Hepatocyte (in vitro differentiated cells): ENCODE results near the gene C15orf39. TPM values are rescaled to one million over a fixed set of nuclear protein-coding genes. Genes with fewer than 3 reads are reported as not detected.

Experiments
- DNase-seq: peaks from one replicate; pipeline ENCODE4 v3.0.0-alpha.2; 2016; ENCODE audit warnings: low spot score
- H2AFZ ChIP-seq: fragments of 200-600 bp; sonication (generic); 2 replicates; pipeline ENCODE4 v1.6.0; 2016; ENCODE audit warnings: antibody characterized with exemption, mild to moderate bottlenecking
- H3K27ac ChIP-seq: fragments of 200-600 bp; sonication (generic); 2 replicates; pipeline ENCODE4 v1.5.1; 2016; ENCODE audit warnings: mild to moderate bottlenecking
- H3K27me3 ChIP-seq: fragments of 200-600 bp; sonication (generic); 2 replicates; pipeline ENCODE4 v1.6.1; 2016
- H3K36me3 ChIP-seq: fragments of 200-600 bp; sonication (generic); replicated peaks from 2 replicates; pipeline ENCODE4 v1.5.1; 2016; ENCODE audit warnings: low read depth; ENCODE audit not compliant: insufficient read depth
- H3K4me1 ChIP-seq: fragments of 200-600 bp; sonication (generic); 2 replicates; pipeline ENCODE4 v1.5.1; 2016; ENCODE audit warnings: mild to moderate bottlenecking, moderate library complexity; ENCODE audit not compliant: insufficient read depth
- H3K4me2 ChIP-seq: fragments of 200-600 bp; sonication (generic); 2 replicates; pipeline ENCODE4 v1.6.0; 2016
- H3K4me3 ChIP-seq: fragments of 200-600 bp; sonication (generic); 2 replicates; pipeline ENCODE4 v1.5.1; 2016; ENCODE audit warnings: mild to moderate bottlenecking
- H3K79me2 ChIP-seq: fragments of 200-600 bp; sonication (generic); 2 replicates; pipeline ENCODE4 v1.6.0; 2017; ENCODE audit warnings: mild to moderate bottlenecking
- H3K9me2 ChIP-seq: fragments of 200-600 bp; sonication (generic); replicated peaks from 2 replicates; pipeline ENCODE4 v1.6.0; 2017; ENCODE audit warnings: mild to moderate bottlenecking; ENCODE audit not compliant: insufficient read depth
- H3K9me3 ChIP-seq: fragments of 200-600 bp; sonication (generic); 2 replicates; pipeline ENCODE4 v1.5.1; 2016; ENCODE audit warnings: low read depth, mild to moderate bottlenecking
- H4K20me1 ChIP-seq: fragments of 200-600 bp; sonication (generic); 2 replicates; pipeline ENCODE4 v1.6.0; 2016; ENCODE audit warnings: mild to moderate bottlenecking; ENCODE audit not compliant: insufficient read depth, poor library complexity, severe bottlenecking
- EZH2 ChIP-seq: fragments of 200-600 bp; sonication (generic); IDR thresholded peaks from 2 replicates; pipeline ENCODE4 v1.6.1; 2016; ENCODE audit warnings: antibody characterized with exemption, mild to moderate bottlenecking, borderline replicate concordance
- EZH2phosphoT487 ChIP-seq: fragments of 200-600 bp; sonication (generic); IDR thresholded peaks from one replicate; pipeline ENCODE4 v1.6.1; 2018; ENCODE audit warnings: antibody characterized with exemption, mild to moderate bottlenecking, low read depth, moderate library complexity; ENCODE audit not compliant: unreplicated experiment, severe bottlenecking
- WGBS: methylation state at CpG from one replicate; pipeline ENCODE4 v1.1.6; 2016; ENCODE audit warnings: low lambda C conversion rate; ENCODE audit errors: missing lambda C conversion rate; 5-methylcytosine and 5-hydroxymethylcytosine counted together
- polyA plus RNA-seq: library from polyadenylated mRNA; unstranded; fragments of >200 nt; fragmentation: Nextera tagmentation; extraction: Ambion mirVana; gene quantifications from 2 replicates; pipeline ENCODE4 v1.2.1, GENCODE V29; 2016
- total RNA-seq: library from RNA; depleted of rRNA; stranded (reverse); fragments of >200 nt; gene quantifications from 2 replicates; pipeline ENCODE4 v1.2.3, GENCODE V29; 2014
- TF ChIP-seq, protein P1 (sequence below): fragments of 200-600 bp; sonication (generic); IDR thresholded peaks from 2 replicates; pipeline ENCODE4 v1.5.1; 2016; ENCODE audit warnings: antibody characterized with exemption, mild to moderate bottlenecking; ENCODE audit not compliant: poor library complexity

Gene C15orf39
- total and polyA plus RNA-seq, 2 experiments from 2014 or later, result 15.3 to 18.3 TPM

DNA sequence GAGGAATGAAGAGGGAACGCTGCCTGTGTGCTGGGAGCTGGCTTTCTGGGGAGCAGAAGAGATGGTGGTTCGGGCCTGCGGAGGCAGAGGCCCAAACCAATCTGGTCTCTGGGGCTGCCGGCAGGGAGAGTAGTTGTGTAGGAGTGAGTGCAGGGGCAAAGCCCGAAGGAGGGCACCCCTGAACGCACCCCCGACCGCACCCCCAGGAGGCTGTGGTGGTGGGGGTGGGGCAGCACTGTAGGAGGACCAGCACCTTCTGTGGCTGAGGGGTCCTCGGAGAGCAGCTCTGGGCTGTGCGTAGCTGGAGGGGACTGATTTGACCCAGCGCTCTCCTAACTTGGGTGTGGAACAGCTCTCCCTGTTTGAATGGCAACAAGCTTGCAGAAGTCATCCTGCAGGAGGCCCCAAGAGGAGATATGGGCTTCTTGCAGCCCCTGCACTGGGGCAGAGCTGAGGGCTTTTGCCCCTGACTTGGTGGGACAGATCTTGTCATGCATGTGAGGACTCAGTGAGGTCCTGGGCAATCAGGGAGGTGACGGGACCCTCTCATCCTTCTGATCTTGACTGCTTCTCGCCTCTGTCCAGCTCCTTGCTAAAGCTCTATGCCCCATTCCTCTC lies 26.1 kb downstream of the C15orf39 start:
- no peaks in the 10 kb centered on the region for H3K9me3 ChIP-seq
- H3K9me2 ChIP-seq, result no peaks in the 10 kb centered on the region
- H4K20me1 ChIP-seq, result no peaks in the 10 kb centered on the region
- no peaks in the 10 kb centered on the region for H3K79me2 ChIP-seq
- WGBS, result 95% methylated on average over 10 of the region's 13 CpGs
- TF ChIP-seq, protein P1, sequence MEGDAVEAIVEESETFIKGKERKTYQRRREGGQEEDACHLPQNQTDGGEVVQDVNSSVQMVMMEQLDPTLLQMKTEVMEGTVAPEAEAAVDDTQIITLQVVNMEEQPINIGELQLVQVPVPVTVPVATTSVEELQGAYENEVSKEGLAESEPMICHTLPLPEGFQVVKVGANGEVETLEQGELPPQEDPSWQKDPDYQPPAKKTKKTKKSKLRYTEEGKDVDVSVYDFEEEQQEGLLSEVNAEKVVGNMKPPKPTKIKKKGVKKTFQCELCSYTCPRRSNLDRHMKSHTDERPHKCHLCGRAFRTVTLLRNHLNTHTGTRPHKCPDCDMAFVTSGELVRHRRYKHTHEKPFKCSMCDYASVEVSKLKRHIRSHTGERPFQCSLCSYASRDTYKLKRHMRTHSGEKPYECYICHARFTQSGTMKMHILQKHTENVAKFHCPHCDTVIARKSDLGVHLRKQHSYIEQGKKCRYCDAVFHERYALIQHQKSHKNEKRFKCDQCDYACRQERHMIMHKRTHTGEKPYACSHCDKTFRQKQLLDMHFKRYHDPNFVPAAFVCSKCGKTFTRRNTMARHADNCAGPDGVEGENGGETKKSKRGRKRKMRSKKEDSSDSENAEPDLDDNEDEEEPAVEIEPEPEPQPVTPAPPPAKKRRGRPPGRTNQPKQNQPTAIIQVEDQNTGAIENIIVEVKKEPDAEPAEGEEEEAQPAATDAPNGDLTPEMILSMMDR, result no peak
- TF ChIP-seq EZH2, result no peak
- TF ChIP-seq EZH2phosphoT487, result no peak
- no peak overlapping the region for H2AFZ ChIP-seq
- no peaks in the 10 kb centered on the region for H3K4me1 ChIP-seq
- H3K36me3 ChIP-seq, result no peaks in the 10 kb centered on the region
- H3K27me3 ChIP-seq, result no peaks in the 10 kb centered on the region
- no peak overlapping the region for H3K4me3 ChIP-seq
- no peak overlapping the region for H3K4me2 ChIP-seq
- H3K27ac ChIP-seq, result no peak overlapping the region
- no peak for DNase-seq

DNA sequence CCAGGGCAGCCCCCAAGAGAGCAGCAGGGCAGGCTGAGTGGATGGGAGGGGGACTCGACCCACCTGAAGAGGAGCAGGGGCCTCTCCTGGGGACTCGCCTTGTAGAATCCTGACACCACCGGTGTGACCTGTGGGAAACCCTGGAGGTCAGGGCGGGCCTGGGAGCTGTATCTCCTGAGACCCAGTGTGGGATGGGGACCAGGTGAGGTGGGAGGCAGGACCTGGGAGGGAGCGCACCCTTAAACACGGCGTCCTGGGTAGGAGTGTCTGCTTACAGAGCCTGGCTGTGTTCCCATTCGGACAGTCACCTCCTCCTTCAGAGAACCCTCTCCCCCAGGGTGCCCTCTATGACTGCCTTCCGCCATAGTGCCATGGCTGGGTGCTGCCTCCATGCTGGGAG lies 27.1 kb downstream of the C15orf39 start:
- Histone ChIP-seq H2AFZ (no peak overlapping the region), H3K9me3 (no peaks in the 10 kb centered on the region), H3K27ac (no peak overlapping the region), H3K4me3 (no peak overlapping the region), H3K79me2 (no peaks in the 10 kb centered on the region), H4K20me1 (no peaks in the 10 kb centered on the region), H3K9me2 (no peaks in the 10 kb centered on the region), H3K27me3 (no peaks in the 10 kb centered on the region), H3K4me2 (no peak overlapping the region), H3K36me3 (no peaks in the 10 kb centered on the region), H3K4me1 (no peaks in the 10 kb centered on the region)
- DNase-seq, result no peak
- TF ChIP-seq EZH2, result no peak
- 95% methylated on average over 9 of the region's 9 CpGs for WGBS

DNA sequence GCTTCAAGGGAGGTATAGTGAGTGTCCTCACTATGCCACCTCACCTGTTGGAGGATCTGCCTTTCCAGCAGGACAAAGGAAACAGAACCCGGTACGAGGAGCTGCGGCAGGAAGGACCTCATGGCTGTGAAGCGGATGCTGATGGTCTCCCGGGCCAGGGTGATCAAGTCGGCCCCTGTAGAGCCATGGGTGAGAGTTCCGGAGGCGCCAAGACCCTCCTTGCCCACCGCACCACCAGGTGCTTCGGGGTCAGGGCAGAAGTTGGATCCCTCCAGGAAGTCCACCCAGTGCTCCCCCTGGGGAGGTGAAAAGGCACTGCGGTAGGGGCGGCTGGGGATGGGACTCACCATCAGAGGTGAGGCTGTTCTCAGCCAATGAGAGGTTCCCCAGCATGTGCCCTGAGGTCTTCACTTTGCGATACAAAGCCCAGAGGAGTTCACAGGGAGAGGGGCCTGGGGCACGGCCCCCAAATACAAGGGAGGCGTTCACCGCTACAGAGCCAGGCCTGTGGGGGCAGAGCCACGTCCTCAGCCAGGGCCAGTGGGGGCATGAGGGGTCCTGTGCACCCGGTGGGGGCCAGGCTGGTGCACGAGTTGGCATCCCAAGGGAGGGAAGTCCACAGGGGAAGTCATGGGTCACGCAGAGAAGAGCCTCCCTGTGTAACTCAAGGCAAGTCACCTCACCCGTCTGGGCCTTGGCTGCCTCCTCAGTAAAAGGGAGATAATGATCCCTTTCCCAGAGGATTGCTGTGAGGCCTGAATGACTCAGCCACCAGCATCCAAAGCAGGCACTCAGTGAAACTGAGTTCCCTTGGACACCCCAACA lies 27.7 kb downstream of the C15orf39 start:
- 95% methylated on average over 21 of the region's 21 CpGs for WGBS
- DNase-seq, result no peak
- Histone ChIP-seq H3K27ac (no peak overlapping the region), H2AFZ (no peak overlapping the region), H3K27me3 (no peaks in the 10 kb centered on the region), H3K79me2 (no peaks in the 10 kb centered on the region), H3K4me3 (no peak overlapping the region), H3K36me3 (no peaks in the 10 kb centered on the region), H3K9me2 (no peaks in the 10 kb centered on the region), H3K4me1 (no peaks in the 10 kb centered on the region), H3K9me3 (no peaks in the 10 kb centered on the region), H4K20me1 (no peaks in the 10 kb centered on the region), H3K4me2 (no peak overlapping the region)
- TF ChIP-seq, protein P1, result no peak
- TF ChIP-seq EZH2 (no peak), EZH2phosphoT487 (no peak)

DNA sequence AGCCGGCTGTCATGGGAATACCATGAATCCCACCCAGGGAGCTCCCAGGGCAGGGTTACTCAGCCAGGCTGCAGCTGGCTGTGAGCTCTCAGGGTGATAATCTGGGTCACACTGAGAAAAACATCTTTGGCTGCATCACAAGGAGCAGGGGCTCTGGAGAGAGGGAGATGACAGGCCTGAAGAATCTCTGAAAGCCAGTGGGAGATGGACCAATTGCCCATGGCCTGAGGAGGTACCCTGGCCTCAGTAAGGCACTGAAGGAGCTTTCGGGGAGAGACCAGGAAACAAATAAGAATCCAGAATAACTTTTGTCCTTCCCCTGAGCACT lies 28.3 kb downstream of the C15orf39 start:
- WGBS, result 76% methylated on average over 2 of the region's 2 CpGs

More for the DNA sequence above, 28.3 kb downstream of the C15orf39 start:
- Histone ChIP-seq H4K20me1 (no peaks in the 10 kb centered on the region), H3K27ac (no peak overlapping the region), H3K79me2 (no peaks in the 10 kb centered on the region), H3K36me3 (no peaks in the 10 kb centered on the region), H3K9me2 (no peaks in the 10 kb centered on the region), H3K4me1 (no peaks in the 10 kb centered on the region), H3K27me3 (no peaks in the 10 kb centered on the region), H3K4me3 (no peak overlapping the region), H3K9me3 (no peaks in the 10 kb centered on the region), H2AFZ (no peak overlapping the region), H3K4me2 (no peak overlapping the region)
- TF ChIP-seq, protein P1, result no peak
- TF ChIP-seq EZH2phosphoT487 (no peak), EZH2 (no peak)
- no peak for DNase-seq
